Liver (tissue), 9 donors: ENCODE results near the gene TJP2. TPM values are rescaled to one million over a fixed set of nuclear protein-coding genes. Genes with fewer than 3 reads are reported as not detected.

Experiments
- DNase-seq: peaks from one replicate; pipeline ENCODE4 v3.0.0-alpha.2; 2017; ENCODE audit warnings: low spot score
- H3K27ac ChIP-seq, 2 donors: one replicate each; pipeline ENCODE4 v1.7.0; 2013; ENCODE audit warnings: inconsistent platforms in 2 of 2, low read length in 2 of 2, control low read depth in 1 of 2, low read depth in 1 of 2, mild to moderate bottlenecking in 1 of 2
- H3K27me3 ChIP-seq, 4 donors: one replicate each; pipeline versions ENCODE4 v1.6.1 to v1.7.0; 2013; ENCODE audit warnings: low read length in 3 of 4, inconsistent platforms in 1 of 4, mild to moderate bottlenecking in 1 of 4, moderate library complexity in 1 of 4; ENCODE audit not compliant: control insufficient read depth in 4 of 4, insufficient read depth in 4 of 4
- H3K36me3 ChIP-seq, 4 donors: one replicate each; pipeline versions ENCODE4 v1.6.1 to v1.7.0; 2013; ENCODE audit warnings: low read length in 3 of 4, mild to moderate bottlenecking in 3 of 4, low read depth in 1 of 4, moderate library complexity in 1 of 4; ENCODE audit not compliant: control insufficient read depth in 4 of 4, insufficient read depth in 3 of 4
- H3K4me1 ChIP-seq, 4 donors: one replicate each; pipeline versions ENCODE4 v1.6.1 to v1.7.0; 2013; ENCODE audit warnings: low read length in 3 of 4, mild to moderate bottlenecking in 3 of 4, moderate library complexity in 1 of 4; ENCODE audit not compliant: control insufficient read depth in 4 of 4, insufficient read depth in 4 of 4
- H3K4me3 ChIP-seq, 3 donors: one replicate each; pipeline versions ENCODE4 v1.6.1 to v1.7.0; 2013; ENCODE audit warnings: low read length in 3 of 3, control low read depth in 1 of 3, low read depth in 1 of 3, mild to moderate bottlenecking in 1 of 3
- H3K9ac ChIP-seq, 2 donors: one replicate each; pipeline ENCODE4 v1.7.0; 2013; ENCODE audit warnings: low read length in 2 of 2, mild to moderate bottlenecking in 2 of 2, moderate library complexity in 2 of 2, control low read depth in 1 of 2, low read depth in 1 of 2
- H3K9me3 ChIP-seq, 4 donors: one replicate each; pipeline versions ENCODE4 v1.6.1 to v1.7.0; 2013; ENCODE audit warnings: low read length in 3 of 4; ENCODE audit not compliant: control insufficient read depth in 4 of 4
- ATF3 ChIP-seq: IDR thresholded peaks from 2 replicates; pipeline ENCODE4 v1.6.1; 2016; ENCODE audit warnings: antibody characterized with exemption
- CTCF ChIP-seq: fragments of 150-350 bp; IDR thresholded peaks from 2 replicates; pipeline ENCODE4 v1.5.1; 2017; ENCODE audit warnings: improper control_type of control experiment, low read depth, low read length; ENCODE audit not compliant: missing input control
- EGR1 ChIP-seq, 2 donors: IDR thresholded peaks; 2 replicates each; pipeline ENCODE4 v1.6.1; 2016 to 2018; ENCODE audit warnings: antibody characterized with exemption in 2 of 2, low read depth in 2 of 2
- FOXA1 ChIP-seq: IDR thresholded peaks from 2 replicates; pipeline ENCODE4 v1.6.1; 2016; ENCODE audit warnings: antibody characterized with exemption
- FOXA2 ChIP-seq: IDR thresholded peaks from 2 replicates; pipeline ENCODE4 v1.6.1; 2016; ENCODE audit warnings: antibody characterized with exemption
- GABPA ChIP-seq, 2 donors: IDR thresholded peaks in 1 of 2; conservative IDR thresholded peaks in 1 of 2; 2 replicates each; pipeline ENCODE4 v1.6.1; 2016; ENCODE audit warnings: antibody characterized with exemption in 2 of 2, mild to moderate bottlenecking in 1 of 2, moderate library complexity in 1 of 2
- HNF4G ChIP-seq: IDR thresholded peaks from 2 replicates; pipeline ENCODE4 v1.6.1; 2016; ENCODE audit warnings: antibody characterized with exemption
- JUND ChIP-seq, 2 donors: IDR thresholded peaks; 2 replicates each; pipeline ENCODE4 v1.6.1; 2016; ENCODE audit warnings: antibody characterized with exemption in 2 of 2
- MAX ChIP-seq: IDR thresholded peaks from 2 replicates; pipeline ENCODE4 v1.6.1; 2016; ENCODE audit warnings: antibody characterized with exemption
- NR2F2 ChIP-seq: IDR thresholded peaks from 2 replicates; pipeline ENCODE4 v1.6.1; 2016; ENCODE audit warnings: antibody characterized with exemption
- RAD21 ChIP-seq, 2 donors: IDR thresholded peaks; 2 replicates each; pipeline ENCODE4 v1.6.1; 2016; ENCODE audit warnings: antibody characterized with exemption in 2 of 2, mild to moderate bottlenecking in 2 of 2
- REST ChIP-seq: IDR thresholded peaks from 2 replicates; pipeline ENCODE4 v1.6.1; 2016; ENCODE audit warnings: antibody characterized with exemption, mild to moderate bottlenecking
- RXRA ChIP-seq, 2 donors: IDR thresholded peaks; 2 replicates each; pipeline ENCODE4 v1.6.1; 2017 to 2018; ENCODE audit warnings: antibody characterized with exemption in 2 of 2, mild to moderate bottlenecking in 1 of 2
- SP1 ChIP-seq: IDR thresholded peaks from 2 replicates; pipeline ENCODE4 v1.6.1; 2018; ENCODE audit warnings: antibody characterized with exemption, mild to moderate bottlenecking
- TAF1 ChIP-seq: conservative IDR thresholded peaks from 2 replicates; pipeline ENCODE4 v1.6.1; 2016; ENCODE audit warnings: antibody characterized with exemption, mild to moderate bottlenecking
- YY1 ChIP-seq: IDR thresholded peaks from 2 replicates; pipeline ENCODE4 v1.6.1; 2016; ENCODE audit warnings: antibody characterized with exemption, mild to moderate bottlenecking
- WGBS: extraction: QIAGEN DNeasy Blood & Tissue Kit; methylation state at CpG from one replicate; pipeline ENCODE4 v1.1.7; 2013; 5-methylcytosine and 5-hydroxymethylcytosine counted together
- polyA plus RNA-seq, 2 donors: library from polyadenylated mRNA; stranded (reverse) in 1 of 2; unstranded in 1 of 2; fragments of 200-250 nt in 1 of 2; fragments of >200 nt in 1 of 2; fragmentation: Nextera tagmentation in 1 of 2; extraction: Ambion mirVana in 1 of 2; gene quantifications; one replicate each; pipeline versions ENCODE4 v1.2.1 to v1.2.3, GENCODE V29; 2013 to 2015
- total RNA-seq, 2 donors: library from RNA; depleted of rRNA; stranded (reverse); fragments of >200 nt; gene quantifications; one replicate each; pipeline ENCODE4 v1.2.3, GENCODE V29; 2014
- donor health status: healthy.
- donor health status: healthy.
- donor health status: healthy.
- donor health status: healthy.
- donor health status: healthy.

The TJP2 gene
- total and polyA plus RNA-seq, 4 donors: 23.2 to 74.0 (median 32.6) TPM

GRCh38 chr9:69204326-69204725 lies 30.2 kb downstream of the TJP2 start:
- WGBS: 43% methylated on average over 2 of the region's 2 CpGs
- Histone ChIP-seq H3K36me3 (peaks cover 0 to 7% (median 1%) of the 10 kb centered on the region in 4 donors), H3K4me1 (peaks cover 11 to 31% (median 20%) of the 10 kb centered on the region in 4 donors), H3K4me3 (no peak overlapping the region), H3K9me3 (no peaks in the 10 kb centered on the region), H3K27me3 (no peaks in the 10 kb centered on the region), H3K9ac (no peak overlapping the region), H3K27ac (no peak overlapping the region)
- TF ChIP-seq CTCF: no peak
- no peak for TF ChIP-seq JUND (IDR thresholded peaks at IDR 0.05)
- no peak for TF ChIP-seq SP1
- DNase-seq: no peak

- Histone ChIP-seq H3K4me1 (peaks cover 11 to 31% (median 17%) of the 10 kb centered on the region in 4 donors), H3K27me3 (no peaks in the 10 kb centered on the region), H3K27ac (no peak overlapping the region), H3K9ac (no peak overlapping the region), H3K9me3 (no peaks in the 10 kb centered on the region), H3K36me3 (peaks cover 0 to 7% (median 1%) of the 10 kb centered on the region in 4 donors), H3K4me3 (no peak overlapping the region)
- 77% methylated on average over 7 of the region's 7 CpGs for WGBS
- TF ChIP-seq FOXA1 (no peak), REST (no peak), RXRA (IDR thresholded peaks at IDR 0.05) (no peak), GABPA (IDR thresholded peaks at IDR 0.05 in 1 of 2, conservative IDR thresholded peaks at IDR 0.05 in 1 of 2) (no peak), ATF3 (no peak), YY1 (no peak), TAF1 (no peak), EGR1 (IDR thresholded peaks at IDR 0.05; ENCODE audit: low read depth in 2 of 2) (no peak), RAD21 (IDR thresholded peaks at IDR 0.05) (no peak), MAX (no peak), HNF4G (no peak), FOXA2 (no peak), NR2F2 (no peak)
- no peak for DNase-seq
These were observed 30.8 kb downstream of the TJP2 start for GRCh38 chr9:69204849-69205248.
